ENCODE results near the gene FAM98A.
A peak's percentile ranks its signal among the peaks of the same experiment; 100 is the strongest.

Gene FAM98A

GRCh38 chr2:33599175-33599942, at the start of gene FAM98A:
TSS of gene FAM98A (minus strand) at chr2:33599299. CDS start at chr2:33599221, 78 bp downstream.
- H3K4me3 Mint-ChIP-seq = peak within 1 kb of the TSS; percentile 99
- peak within 1 kb of the TSS; percentile 98 for H3K27ac Mint-ChIP-seq
- peaks cover 29% of the 10 kb centered on the region for H3K4me1 Mint-ChIP-seq (ENCODE audit: low read depth)
- no peaks in the 10 kb centered on the region for H3K9me3 Mint-ChIP-seq (ENCODE audit: low read depth)
- H3K36me3 Mint-ChIP-seq = no peaks in the 10 kb centered on the region
- H3K27me3 Mint-ChIP-seq = no peaks in the 10 kb centered on the region

GRCh38 chr2:33645861-33646260, 46.8 kb upstream of the FAM98A start:
- Mint-ChIP-seq H3K4me3 (no peak overlapping the region), H3K27me3 (peaks cover 8% of the 10 kb centered on the region), H3K4me1 (ENCODE audit: low read depth) (no peaks in the 10 kb centered on the region), H3K27ac (no peak overlapping the region), H3K36me3 (peaks cover 6% of the 10 kb centered on the region), H3K9me3 (ENCODE audit: low read depth) (peaks cover 5% of the 10 kb centered on the region)

- H3K27me3 Mint-ChIP-seq = peaks cover 8% of the 10 kb centered on the region
- H3K9me3 Mint-ChIP-seq (ENCODE audit: low read depth) = peaks cover 5% of the 10 kb centered on the region
- no peaks in the 10 kb centered on the region for H3K4me1 Mint-ChIP-seq (ENCODE audit: low read depth)
- H3K36me3 Mint-ChIP-seq = peaks cover 8% of the 10 kb centered on the region
- no peak overlapping the region for H3K27ac Mint-ChIP-seq
- no peak overlapping the region for H3K4me3 Mint-ChIP-seq
These were observed 45.1 kb upstream of the FAM98A start for GRCh38 chr2:33644215-33644614.

- no peaks in the 10 kb centered on the region for H3K9me3 Mint-ChIP-seq (ENCODE audit: low read depth)
- peaks cover 3% of the 10 kb centered on the region for H3K36me3 Mint-ChIP-seq
- no peak overlapping the region for H3K27ac Mint-ChIP-seq
- H3K4me1 Mint-ChIP-seq (ENCODE audit: low read depth) = no peaks in the 10 kb centered on the region
- H3K27me3 Mint-ChIP-seq = peaks cover 2% of the 10 kb centered on the region
- no peak overlapping the region for H3K4me3 Mint-ChIP-seq
These were observed 36.9 kb upstream of the FAM98A start for GRCh38 chr2:33636001-33636400.

GRCh38 chr2:33634261-33634910, 35.3 kb upstream of the FAM98A start:
- H3K4me3 Mint-ChIP-seq = no peak overlapping the region
- H3K36me3 Mint-ChIP-seq = no peaks in the 10 kb centered on the region
- H3K27ac Mint-ChIP-seq = no peak overlapping the region
- peaks cover 2% of the 10 kb centered on the region for H3K27me3 Mint-ChIP-seq
- no peaks in the 10 kb centered on the region for H3K9me3 Mint-ChIP-seq (ENCODE audit: low read depth)
- no peaks in the 10 kb centered on the region for H3K4me1 Mint-ChIP-seq (ENCODE audit: low read depth)

GRCh38 chr2:33633315-33633714, 34.2 kb upstream of the FAM98A start:
- Mint-ChIP-seq H3K4me3 (no peak overlapping the region), H3K4me1 (ENCODE audit: low read depth) (no peaks in the 10 kb centered on the region)

GRCh38 chr2:33632831-33633230, 33.7 kb upstream of the FAM98A start:
- H3K27ac Mint-ChIP-seq = no peak overlapping the region
- H3K27me3 Mint-ChIP-seq = peaks cover 2% of the 10 kb centered on the region
- H3K4me1 Mint-ChIP-seq (ENCODE audit: low read depth) = no peaks in the 10 kb centered on the region
- no peaks in the 10 kb centered on the region for H3K9me3 Mint-ChIP-seq (ENCODE audit: low read depth)
- no peak overlapping the region for H3K4me3 Mint-ChIP-seq
- no peaks in the 10 kb centered on the region for H3K36me3 Mint-ChIP-seq

More at GRCh38 chr2:33633315-33633714, 34.2 kb upstream of the FAM98A start:
- H3K27ac Mint-ChIP-seq = no peak overlapping the region
- no peaks in the 10 kb centered on the region for H3K9me3 Mint-ChIP-seq (ENCODE audit: low read depth)
- H3K27me3 Mint-ChIP-seq = peaks cover 2% of the 10 kb centered on the region
- H3K36me3 Mint-ChIP-seq = no peaks in the 10 kb centered on the region

- Mint-ChIP-seq H3K9me3 (ENCODE audit: low read depth) (no peaks in the 10 kb centered on the region), H3K4me1 (ENCODE audit: low read depth) (no peaks in the 10 kb centered on the region), H3K4me3 (no peak overlapping the region), H3K36me3 (no peaks in the 10 kb centered on the region), H3K27ac (no peak overlapping the region), H3K27me3 (peaks cover 2% of the 10 kb centered on the region)
These were observed 29.1 kb upstream of the FAM98A start for GRCh38 chr2:33628031-33628827.

GRCh38 chr2:33619028-33619427, 19.9 kb upstream of the FAM98A start:
- H3K27me3 Mint-ChIP-seq = peaks cover 2% of the 10 kb centered on the region
- H3K4me1 Mint-ChIP-seq (ENCODE audit: low read depth) = no peaks in the 10 kb centered on the region
- no peak overlapping the region for H3K27ac Mint-ChIP-seq
- H3K4me3 Mint-ChIP-seq = no peak overlapping the region
- H3K36me3 Mint-ChIP-seq = peaks cover 29% of the 10 kb centered on the region
- peaks cover 23% of the 10 kb centered on the region for H3K9me3 Mint-ChIP-seq (ENCODE audit: low read depth)

- no peak overlapping the region for H3K27ac Mint-ChIP-seq
- H3K27me3 Mint-ChIP-seq = peaks cover 2% of the 10 kb centered on the region
- H3K4me1 Mint-ChIP-seq (ENCODE audit: low read depth) = no peaks in the 10 kb centered on the region
- no peak overlapping the region for H3K4me3 Mint-ChIP-seq
- H3K9me3 Mint-ChIP-seq (ENCODE audit: low read depth) = peaks cover 23% of the 10 kb centered on the region
- H3K36me3 Mint-ChIP-seq = peaks cover 30% of the 10 kb centered on the region
These were observed 18.9 kb upstream of the FAM98A start for GRCh38 chr2:33617989-33618388.

- H3K27ac Mint-ChIP-seq = no peak overlapping the region
- H3K4me1 Mint-ChIP-seq (ENCODE audit: low read depth) = no peaks in the 10 kb centered on the region
- H3K27me3 Mint-ChIP-seq = peaks cover 2% of the 10 kb centered on the region
- peaks cover 30% of the 10 kb centered on the region for H3K36me3 Mint-ChIP-seq
- H3K9me3 Mint-ChIP-seq (ENCODE audit: low read depth) = peaks cover 23% of the 10 kb centered on the region
- no peak overlapping the region for H3K4me3 Mint-ChIP-seq
These were observed 18.3 kb upstream of the FAM98A start for GRCh38 chr2:33617401-33617800.

- no peaks in the 10 kb centered on the region for H3K4me1 Mint-ChIP-seq (ENCODE audit: low read depth)
- H3K27ac Mint-ChIP-seq = no peak overlapping the region
- H3K9me3 Mint-ChIP-seq (ENCODE audit: low read depth) = peaks cover 23% of the 10 kb centered on the region
- no peak overlapping the region for H3K4me3 Mint-ChIP-seq
- H3K27me3 Mint-ChIP-seq = peaks cover 2% of the 10 kb centered on the region
- H3K36me3 Mint-ChIP-seq = peaks cover 30% of the 10 kb centered on the region
These were observed 17.8 kb upstream of the FAM98A start for GRCh38 chr2:33616873-33617272.

- Mint-ChIP-seq H3K27ac (no peak overlapping the region), H3K27me3 (no peaks in the 10 kb centered on the region), H3K9me3 (ENCODE audit: low read depth) (peaks cover 19% of the 10 kb centered on the region), H3K4me3 (no peak overlapping the region), H3K4me1 (ENCODE audit: low read depth) (no peaks in the 10 kb centered on the region), H3K36me3 (peaks cover 22% of the 10 kb centered on the region)
These were observed 15.1 kb upstream of the FAM98A start for GRCh38 chr2:33614190-33614589.

GRCh38 chr2:33607905-33608304, 8.8 kb upstream of the FAM98A start:
- Mint-ChIP-seq H3K27me3 (no peaks in the 10 kb centered on the region), H3K4me1 (ENCODE audit: low read depth) (no peaks in the 10 kb centered on the region), H3K36me3 (peaks cover 2% of the 10 kb centered on the region), H3K9me3 (ENCODE audit: low read depth) (no peaks in the 10 kb centered on the region), H3K27ac (no peak overlapping the region), H3K4me3 (no peak overlapping the region)

- Mint-ChIP-seq H3K9me3 (ENCODE audit: low read depth) (no peaks in the 10 kb centered on the region), H3K27ac (no peak overlapping the region), H3K4me3 (no peak overlapping the region), H3K27me3 (no peaks in the 10 kb centered on the region), H3K36me3 (peaks cover 2% of the 10 kb centered on the region), H3K4me1 (ENCODE audit: low read depth) (no peaks in the 10 kb centered on the region)
These were observed 8.2 kb upstream of the FAM98A start for GRCh38 chr2:33607251-33607721.

All from activated naive CD8-positive, alpha-beta T cell (primary cell).